Measurements from ENCODE around the gene SYNE2. TPM values are rescaled to one million over a fixed set of nuclear protein-coding genes. Genes with fewer than 3 reads are reported as not detected.

The SYNE2 gene
- total and polyA plus RNA-seq, 10 of the 15 experiments (the other 5 are each of a cell fraction or from before 2014, with no cell fraction given) = 2.1 to 52.7 (median 38.1) TPM

GRCh38 chr14:64209444-64210131, 356.8 kb downstream of the SYNE2 start (continued):
- TF ChIP-seq, protein P1, sequence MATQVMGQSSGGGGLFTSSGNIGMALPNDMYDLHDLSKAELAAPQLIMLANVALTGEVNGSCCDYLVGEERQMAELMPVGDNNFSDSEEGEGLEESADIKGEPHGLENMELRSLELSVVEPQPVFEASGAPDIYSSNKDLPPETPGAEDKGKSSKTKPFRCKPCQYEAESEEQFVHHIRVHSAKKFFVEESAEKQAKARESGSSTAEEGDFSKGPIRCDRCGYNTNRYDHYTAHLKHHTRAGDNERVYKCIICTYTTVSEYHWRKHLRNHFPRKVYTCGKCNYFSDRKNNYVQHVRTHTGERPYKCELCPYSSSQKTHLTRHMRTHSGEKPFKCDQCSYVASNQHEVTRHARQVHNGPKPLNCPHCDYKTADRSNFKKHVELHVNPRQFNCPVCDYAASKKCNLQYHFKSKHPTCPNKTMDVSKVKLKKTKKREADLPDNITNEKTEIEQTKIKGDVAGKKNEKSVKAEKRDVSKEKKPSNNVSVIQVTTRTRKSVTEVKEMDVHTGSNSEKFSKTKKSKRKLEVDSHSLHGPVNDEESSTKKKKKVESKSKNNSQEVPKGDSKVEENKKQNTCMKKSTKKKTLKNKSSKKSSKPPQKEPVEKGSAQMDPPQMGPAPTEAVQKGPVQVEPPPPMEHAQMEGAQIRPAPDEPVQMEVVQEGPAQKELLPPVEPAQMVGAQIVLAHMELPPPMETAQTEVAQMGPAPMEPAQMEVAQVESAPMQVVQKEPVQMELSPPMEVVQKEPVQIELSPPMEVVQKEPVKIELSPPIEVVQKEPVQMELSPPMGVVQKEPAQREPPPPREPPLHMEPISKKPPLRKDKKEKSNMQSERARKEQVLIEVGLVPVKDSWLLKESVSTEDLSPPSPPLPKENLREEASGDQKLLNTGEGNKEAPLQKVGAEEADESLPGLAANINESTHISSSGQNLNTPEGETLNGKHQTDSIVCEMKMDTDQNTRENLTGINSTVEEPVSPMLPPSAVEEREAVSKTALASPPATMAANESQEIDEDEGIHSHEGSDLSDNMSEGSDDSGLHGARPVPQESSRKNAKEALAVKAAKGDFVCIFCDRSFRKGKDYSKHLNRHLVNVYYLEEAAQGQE (IDR thresholded peaks at IDR 0.05; ENCODE audit: low read depth, low read length) = no peak
- TF ChIP-seq CBX3 (IDR thresholded peaks at IDR 0.05; ENCODE audit: borderline replicate concordance, low read depth) = no peak
- TF ChIP-seq EGR1 (IDR thresholded peaks at IDR 0.05; ENCODE audit: borderline replicate concordance in 1 of 2, low read depth in 2 of 2, low read length in 2 of 2) = no peak
- TF ChIP-seq KDM1A (IDR thresholded peaks at IDR 0.05; ENCODE audit: borderline replicate concordance) = no peak
- no peak for TF ChIP-seq ESRRA (IDR thresholded peaks at IDR 0.05; ENCODE audit: low read length)
- peak; percentile 20 for TF ChIP-seq BCL3 (IDR thresholded peaks at IDR 0.05; ENCODE audit: borderline replicate concordance, insufficient read depth, low read depth, low read length, poor library complexity, severe bottlenecking)
- TF ChIP-seq, protein P2, sequence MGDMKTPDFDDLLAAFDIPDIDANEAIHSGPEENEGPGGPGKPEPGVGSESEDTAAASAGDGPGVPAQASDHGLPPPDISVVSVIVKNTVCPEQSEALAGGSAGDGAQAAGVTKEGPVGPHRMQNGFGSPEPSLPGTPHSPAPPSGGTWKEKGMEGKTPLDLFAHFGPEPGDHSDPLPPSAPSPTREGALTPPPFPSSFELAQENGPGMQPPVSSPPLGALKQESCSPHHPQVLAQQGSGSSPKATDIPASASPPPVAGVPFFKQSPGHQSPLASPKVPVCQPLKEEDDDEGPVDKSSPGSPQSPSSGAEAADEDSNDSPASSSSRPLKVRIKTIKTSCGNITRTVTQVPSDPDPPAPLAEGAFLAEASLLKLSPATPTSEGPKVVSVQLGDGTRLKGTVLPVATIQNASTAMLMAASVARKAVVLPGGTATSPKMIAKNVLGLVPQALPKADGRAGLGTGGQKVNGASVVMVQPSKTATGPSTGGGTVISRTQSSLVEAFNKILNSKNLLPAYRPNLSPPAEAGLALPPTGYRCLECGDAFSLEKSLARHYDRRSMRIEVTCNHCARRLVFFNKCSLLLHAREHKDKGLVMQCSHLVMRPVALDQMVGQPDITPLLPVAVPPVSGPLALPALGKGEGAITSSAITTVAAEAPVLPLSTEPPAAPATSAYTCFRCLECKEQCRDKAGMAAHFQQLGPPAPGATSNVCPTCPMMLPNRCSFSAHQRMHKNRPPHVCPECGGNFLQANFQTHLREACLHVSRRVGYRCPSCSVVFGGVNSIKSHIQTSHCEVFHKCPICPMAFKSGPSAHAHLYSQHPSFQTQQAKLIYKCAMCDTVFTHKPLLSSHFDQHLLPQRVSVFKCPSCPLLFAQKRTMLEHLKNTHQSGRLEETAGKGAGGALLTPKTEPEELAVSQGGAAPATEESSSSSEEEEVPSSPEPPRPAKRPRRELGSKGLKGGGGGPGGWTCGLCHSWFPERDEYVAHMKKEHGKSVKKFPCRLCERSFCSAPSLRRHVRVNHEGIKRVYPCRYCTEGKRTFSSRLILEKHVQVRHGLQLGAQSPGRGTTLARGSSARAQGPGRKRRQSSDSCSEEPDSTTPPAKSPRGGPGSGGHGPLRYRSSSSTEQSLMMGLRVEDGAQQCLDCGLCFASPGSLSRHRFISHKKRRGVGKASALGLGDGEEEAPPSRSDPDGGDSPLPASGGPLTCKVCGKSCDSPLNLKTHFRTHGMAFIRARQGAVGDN (IDR thresholded peaks at IDR 0.05) = peak; percentile 39; the same call in 1 of the 2 replicates
- TF ChIP-seq, protein P3, sequence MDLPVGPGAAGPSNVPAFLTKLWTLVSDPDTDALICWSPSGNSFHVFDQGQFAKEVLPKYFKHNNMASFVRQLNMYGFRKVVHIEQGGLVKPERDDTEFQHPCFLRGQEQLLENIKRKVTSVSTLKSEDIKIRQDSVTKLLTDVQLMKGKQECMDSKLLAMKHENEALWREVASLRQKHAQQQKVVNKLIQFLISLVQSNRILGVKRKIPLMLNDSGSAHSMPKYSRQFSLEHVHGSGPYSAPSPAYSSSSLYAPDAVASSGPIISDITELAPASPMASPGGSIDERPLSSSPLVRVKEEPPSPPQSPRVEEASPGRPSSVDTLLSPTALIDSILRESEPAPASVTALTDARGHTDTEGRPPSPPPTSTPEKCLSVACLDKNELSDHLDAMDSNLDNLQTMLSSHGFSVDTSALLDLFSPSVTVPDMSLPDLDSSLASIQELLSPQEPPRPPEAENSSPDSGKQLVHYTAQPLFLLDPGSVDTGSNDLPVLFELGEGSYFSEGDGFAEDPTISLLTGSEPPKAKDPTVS (IDR thresholded peaks at IDR 0.05; ENCODE audit: low read depth, low read length) = no peak
- TF ChIP-seq, protein P4, sequence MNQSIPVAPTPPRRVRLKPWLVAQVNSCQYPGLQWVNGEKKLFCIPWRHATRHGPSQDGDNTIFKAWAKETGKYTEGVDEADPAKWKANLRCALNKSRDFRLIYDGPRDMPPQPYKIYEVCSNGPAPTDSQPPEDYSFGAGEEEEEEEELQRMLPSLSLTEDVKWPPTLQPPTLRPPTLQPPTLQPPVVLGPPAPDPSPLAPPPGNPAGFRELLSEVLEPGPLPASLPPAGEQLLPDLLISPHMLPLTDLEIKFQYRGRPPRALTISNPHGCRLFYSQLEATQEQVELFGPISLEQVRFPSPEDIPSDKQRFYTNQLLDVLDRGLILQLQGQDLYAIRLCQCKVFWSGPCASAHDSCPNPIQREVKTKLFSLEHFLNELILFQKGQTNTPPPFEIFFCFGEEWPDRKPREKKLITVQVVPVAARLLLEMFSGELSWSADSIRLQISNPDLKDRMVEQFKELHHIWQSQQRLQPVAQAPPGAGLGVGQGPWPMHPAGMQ (IDR thresholded peaks at IDR 0.05; ENCODE audit: borderline replicate concordance) = no peak
- no peak for TF ChIP-seq ATF7 (IDR thresholded peaks at IDR 0.05; ENCODE audit: low read depth)
- no peak for TF ChIP-seq ZNF217 (IDR thresholded peaks at IDR 0.05)
- TF ChIP-seq NFIC (IDR thresholded peaks at IDR 0.05; ENCODE audit: low read depth, low read length) = no peak
- TF ChIP-seq USF1 (IDR thresholded peaks at IDR 0.05; ENCODE audit: borderline replicate concordance, extremely low read length, insufficient read depth, low read depth, low read length) = no peak
- TF ChIP-seq POLR2A (IDR thresholded peaks at IDR 0.05; ENCODE audit: low read depth, low read length) = peak; percentile 32; the same call in 1 of the 2 replicates
- TF ChIP-seq TCF12 (IDR thresholded peaks at IDR 0.05; ENCODE audit: low read depth, low read length) = peak; percentile 91; the same call in 1 of the 2 replicates
